Neural progenitor cell (in vitro differentiated cells): Measurements from ENCODE around the gene CHMP6. TPM values are rescaled to one million over a fixed set of nuclear protein-coding genes. Genes with fewer than 3 reads are reported as not detected.
"Not testable (repeated sequence)": the region's sequence is repeated elsewhere in the genome, so short reads cannot be mapped to it uniquely, and the experiment has no call there.

ENCODE experiments used
- DNase-seq: peaks from one replicate; pipeline ENCODE4 v3.0.0-alpha.2; 2016; ENCODE audit warnings: low spot score
- H2AFZ ChIP-seq: fragments of 200-600 bp; sonication (generic); replicated peaks from 2 replicates; pipeline ENCODE4 v1.6.1; 2016; ENCODE audit warnings: antibody characterized with exemption
- H3F3A ChIP-seq: fragments of 200-600 bp; sonication (generic); 2 replicates; pipeline ENCODE4 v1.6.1; 2016; ENCODE audit warnings: antibody characterized with exemption, low read depth
- H3K27ac ChIP-seq: fragments of 200-600 bp; sonication (generic); 2 replicates; pipeline ENCODE4 v1.5.1; 2016; ENCODE audit warnings: mild to moderate bottlenecking
- H3K27me3 ChIP-seq: fragments of 200-600 bp; sonication (generic); 2 replicates; pipeline ENCODE4 v1.6.1; 2016; ENCODE audit warnings: mild to moderate bottlenecking, moderate library complexity
- H3K36me3 ChIP-seq: fragments of 200-600 bp; sonication (generic); 2 replicates; pipeline ENCODE4 v1.5.1; 2016
- H3K4me1 ChIP-seq: fragments of 200-600 bp; sonication (generic); 2 replicates; pipeline ENCODE4 v1.6.1; 2016; ENCODE audit warnings: mixed run types
- H3K4me2 ChIP-seq: fragments of 200-600 bp; sonication (generic); 2 replicates; pipeline ENCODE4 v1.6.1; 2016
- H3K4me3 ChIP-seq: fragments of 200-600 bp; sonication (generic); 2 replicates; pipeline ENCODE4 v1.5.1; 2016
- H3K79me2 ChIP-seq: fragments of 200-600 bp; sonication (generic); 2 replicates; pipeline ENCODE4 v1.6.1; 2016; ENCODE audit warnings: low read depth
- H3K9ac ChIP-seq: fragments of 200-600 bp; sonication (generic); 2 replicates; pipeline ENCODE4 v1.6.1; 2016
- H3K9me3 ChIP-seq: fragments of 200-600 bp; sonication (generic); 2 replicates; pipeline ENCODE4 v1.5.1; 2016; ENCODE audit warnings: low read depth
- H4K20me1 ChIP-seq: fragments of 200-600 bp; sonication (generic); 2 replicates; pipeline ENCODE4 v1.6.1; 2016; ENCODE audit warnings: low read depth
- H3K27ac Mint-ChIP-seq: 3 replicates; pipeline ENCODE4 v1.8.0; 2021; ENCODE audit warnings: mixed read lengths
- H3K27me3 Mint-ChIP-seq: 2 replicates; pipeline ENCODE4 v1.8.0; 2022; ENCODE audit warnings: low read depth, mild to moderate bottlenecking, inconsistent platforms, moderate library complexity, mixed read lengths; ENCODE audit not compliant: insufficient read depth
- H3K36me3 Mint-ChIP-seq: 3 replicates; pipeline ENCODE4 v1.8.0; 2021; ENCODE audit warnings: mixed read lengths
- H3K4me1 Mint-ChIP-seq: 3 replicates; pipeline ENCODE4 v1.8.0; 2021; ENCODE audit warnings: mixed read lengths
- H3K4me3 Mint-ChIP-seq: 3 replicates; pipeline ENCODE4 v1.8.0; 2021; ENCODE audit warnings: mild to moderate bottlenecking, moderate library complexity, mixed read lengths
- H3K9me3 Mint-ChIP-seq: 3 replicates; pipeline ENCODE4 v1.8.0; 2020; ENCODE audit warnings: mixed read lengths
- CTCF ChIP-seq: fragments of 200-600 bp; sonication (generic); IDR thresholded peaks from 2 replicates; pipeline ENCODE4 v1.5.1; 2017; ENCODE audit warnings: antibody characterized with exemption, mild to moderate bottlenecking
- EZH2 ChIP-seq: fragments of 200-600 bp; sonication (generic); IDR thresholded peaks from 2 replicates; pipeline ENCODE4 v1.6.1; 2017; ENCODE audit warnings: antibody characterized with exemption, mild to moderate bottlenecking, moderate library complexity
- EZH2phosphoT487 ChIP-seq: fragments of 200-600 bp; sonication (generic); IDR thresholded peaks from 2 replicates; pipeline ENCODE4 v1.6.1; 2017; ENCODE audit warnings: antibody characterized with exemption
- total RNA-seq: library from RNA; depleted of rRNA; stranded (reverse); fragments of >200 nt; gene quantifications from 2 replicates; pipeline ENCODE4 v1.2.3, GENCODE V29; 2015; ENCODE audit warnings: low replicate concordance

CHMP6 gene
- total RNA-seq, 1 donor from 2014 or later, result 11.5 TPM

- no peak for DNase-seq
- Histone ChIP-seq H3K79me2 (no peaks in the 10 kb centered on the region), H3K4me2 (no peak overlapping the region), H4K20me1 (no peaks in the 10 kb centered on the region), H3K27me3 (peaks cover 11% of the 10 kb centered on the region), H2AFZ (no peak overlapping the region), H3K4me1 (peaks cover 9% of the 10 kb centered on the region), H3K4me3 (no peak overlapping the region), H3K9me3 (no peaks in the 10 kb centered on the region), H3K9ac (no peak overlapping the region), H3K27ac (no peak overlapping the region), H3F3A (peaks cover 8% of the 10 kb centered on the region), H3K36me3 (no peaks in the 10 kb centered on the region)
- H3K4me3 Mint-ChIP-seq, result no peak overlapping the region
- no peaks in the 10 kb centered on the region for H3K9me3 Mint-ChIP-seq
- H3K27me3 Mint-ChIP-seq, result peaks cover 7% of the 10 kb centered on the region
- peaks cover 46% of the 10 kb centered on the region for H3K4me1 Mint-ChIP-seq
- H3K36me3 Mint-ChIP-seq, result peaks cover 4% of the 10 kb centered on the region
- H3K27ac Mint-ChIP-seq, result no peak overlapping the region
- TF ChIP-seq CTCF (no peak), EZH2phosphoT487 (no peak)
Observed at GRCh38 chr17:81027591-81028505, 36.2 kb downstream of the CHMP6 start.

- no peak overlapping the region for H3K4me2 ChIP-seq
- peaks cover 4% of the 10 kb centered on the region for H4K20me1 ChIP-seq
- H3K9ac ChIP-seq, result no peak overlapping the region
- Mint-ChIP-seq H3K36me3 (peaks cover 7% of the 10 kb centered on the region), H3K4me1 (peaks cover 48% of the 10 kb centered on the region), H3K9me3 (no peaks in the 10 kb centered on the region), H3K27ac (no peak overlapping the region), H3K4me3 (no peak overlapping the region), H3K27me3 (peaks cover 6% of the 10 kb centered on the region)
- H3K79me2 ChIP-seq, result no peaks in the 10 kb centered on the region
- TF ChIP-seq EZH2phosphoT487 (no peak), CTCF (no peak), EZH2 (no peak)
- no peak overlapping the region for H2AFZ ChIP-seq
- no peak overlapping the region for H3K4me3 ChIP-seq
- H3K36me3 ChIP-seq, result no peaks in the 10 kb centered on the region
- peaks cover 10% of the 10 kb centered on the region for H3K27me3 ChIP-seq
- peaks cover 11% of the 10 kb centered on the region for H3K4me1 ChIP-seq
- no peaks in the 10 kb centered on the region for H3K9me3 ChIP-seq
- DNase-seq, result no peak
- no peak overlapping the region for H3K27ac ChIP-seq
- H3F3A ChIP-seq, result peaks cover 8% of the 10 kb centered on the region
Observed at GRCh38 chr17:81028506-81028858, 36.8 kb downstream of the CHMP6 start.

DNA sequence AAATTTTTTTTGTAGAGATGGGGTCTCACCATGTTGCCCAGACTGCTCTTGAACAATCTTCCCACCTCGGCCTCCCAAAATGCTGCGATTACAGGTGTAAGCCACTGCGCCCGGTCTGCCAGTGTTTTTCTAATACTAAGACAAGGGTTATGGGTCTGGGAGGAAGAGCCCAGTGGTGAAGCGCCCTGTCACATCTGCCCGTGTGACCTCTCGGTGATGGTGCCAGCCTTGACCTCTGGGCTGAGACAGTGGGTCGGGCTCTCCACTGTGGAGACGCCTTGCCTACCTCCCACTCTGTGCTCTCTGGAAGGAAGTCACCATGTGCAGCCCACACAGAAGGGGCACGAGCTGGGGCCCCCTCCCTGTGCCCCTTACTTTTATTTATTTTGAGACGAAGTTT is 38.2 kb downstream of the CHMP6 start:
- no peak for DNase-seq
- H3K27me3 ChIP-seq, result peaks cover 10% of the 10 kb centered on the region
- no peaks in the 10 kb centered on the region for H3K36me3 ChIP-seq
- H3K4me3 ChIP-seq, result no peak overlapping the region
- H3K4me2 ChIP-seq, result no peak overlapping the region
- Mint-ChIP-seq H3K4me1 (peaks cover 51% of the 10 kb centered on the region), H3K27me3 (peaks cover 9% of the 10 kb centered on the region), H3K9me3 (no peaks in the 10 kb centered on the region), H3K36me3 (peaks cover 7% of the 10 kb centered on the region), H3K27ac (no peak overlapping the region), H3K4me3 (no peak overlapping the region)
- no peak overlapping the region for H3K27ac ChIP-seq
- no peak overlapping the region for H3K9ac ChIP-seq
- peaks cover 8% of the 10 kb centered on the region for H4K20me1 ChIP-seq
- peaks cover 14% of the 10 kb centered on the region for H3K4me1 ChIP-seq
- H3K79me2 ChIP-seq, result no peaks in the 10 kb centered on the region
- H2AFZ ChIP-seq, result no peak overlapping the region
- H3K9me3 ChIP-seq, result no peaks in the 10 kb centered on the region
- TF ChIP-seq CTCF, result no peak
- TF ChIP-seq EZH2, result no peak
- no peak for TF ChIP-seq EZH2phosphoT487
- peaks cover 8% of the 10 kb centered on the region for H3F3A ChIP-seq

DNA sequence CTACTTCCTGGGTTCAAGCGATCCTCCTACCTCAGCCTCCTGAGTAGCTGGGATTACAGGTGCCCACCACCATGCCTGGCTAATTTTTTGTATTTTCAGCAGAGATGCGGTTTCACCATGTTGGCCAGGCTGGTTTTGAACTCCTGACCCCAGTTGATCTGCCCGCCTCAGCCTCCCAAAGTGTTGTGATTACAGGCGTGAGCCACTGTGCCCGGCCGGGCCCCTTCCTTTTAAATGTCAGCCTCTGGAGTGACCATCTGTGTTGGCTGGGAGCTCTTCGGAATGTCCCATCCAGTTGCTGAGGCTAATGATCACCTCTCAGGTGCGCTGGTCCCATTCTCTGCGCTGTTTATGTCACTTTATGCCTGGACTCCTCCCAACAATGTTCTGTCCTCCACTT is 38.7 kb downstream of the CHMP6 start:
- H3K27ac Mint-ChIP-seq, H2AFZ ChIP-seq, H3K9me3 ChIP-seq, H3K27me3 Mint-ChIP-seq, H3F3A ChIP-seq, H3K27ac ChIP-seq, H4K20me1 ChIP-seq, H3K36me3 ChIP-seq, H3K4me2 ChIP-seq, H3K9ac ChIP-seq, H3K9me3 Mint-ChIP-seq, H3K4me3 ChIP-seq, H3K79me2 ChIP-seq, H3K36me3 Mint-ChIP-seq, DNase-seq, H3K4me3 Mint-ChIP-seq: not testable (repeated sequence)
- peaks cover 47% of the 10 kb centered on the region for H3K4me1 Mint-ChIP-seq
- peaks cover 11% of the 10 kb centered on the region for H3K4me1 ChIP-seq
- peaks cover 10% of the 10 kb centered on the region for H3K27me3 ChIP-seq
